ENCODE results near the gene IFIT1B. TPM values are rescaled to one million over a fixed set of nuclear protein-coding genes. Genes with fewer than 3 reads are reported as not detected.

The IFIT1B gene
- total and polyA plus RNA-seq, 10 of the 15 experiments (the other 5 are each of a cell fraction or from before 2014, with no cell fraction given): 0.04 TPM; not detected in 9

GRCh38 chr10:89337484-89337883 lies 40.4 kb upstream of the IFIT1B start (continued):
- TF ChIP-seq FOXK2 (IDR thresholded peaks at IDR 0.05): no peak
- TF ChIP-seq NFIC (IDR thresholded peaks at IDR 0.05; ENCODE audit: low read depth, low read length): peak; percentile 35; the same call in 1 of the 2 replicates
- TF ChIP-seq POLR2AphosphoS5 (IDR thresholded peaks at IDR 0.05; ENCODE audit: low read length): 0 out of 2 replicates have a peak, but pooled peaks have one; percentile 30
- TF ChIP-seq EED (IDR thresholded peaks at IDR 0.05; ENCODE audit: low read depth): peak; percentile 79
- TF ChIP-seq SUPT20H (IDR thresholded peaks at IDR 0.05; ENCODE audit: borderline replicate concordance, control insufficient read depth, low read depth, low read length): no peak
- no peak for TF ChIP-seq MEF2A (IDR thresholded peaks at IDR 0.05; ENCODE audit: insufficient read depth, low read depth, low read length)
- no peak for TF ChIP-seq ZNF622 (IDR thresholded peaks at IDR 0.05)
- TF ChIP-seq E2F8 (IDR thresholded peaks at IDR 0.05; ENCODE audit: low read depth, partially characterized antibody): no peak
- no peak for TF ChIP-seq CHD4 (IDR thresholded peaks at IDR 0.05)
- no peak for TF ChIP-seq ASH2L (IDR thresholded peaks at IDR 0.05; ENCODE audit: borderline replicate concordance, low read depth)
- no peak for TF ChIP-seq ZZZ3 (IDR thresholded peaks at IDR 0.05; ENCODE audit: control insufficient read depth, insufficient read length, low read depth)
- no peak for TF ChIP-seq RFX5 (IDR thresholded peaks at IDR 0.05; ENCODE audit: low read depth, low read length)
- no peak for TF ChIP-seq MTA2 (IDR thresholded peaks at IDR 0.05; ENCODE audit: low read depth)
- no peak for TF ChIP-seq NFYA (IDR thresholded peaks at IDR 0.05; ENCODE audit: borderline replicate concordance, low read depth, low read length)
- no peak for TF ChIP-seq ZBED1 (IDR thresholded peaks at IDR 0.05; ENCODE audit: borderline replicate concordance)
- no peak for TF ChIP-seq TCF12 (IDR thresholded peaks at IDR 0.05; ENCODE audit: low read depth, low read length)
- peak; percentile 54 for TF ChIP-seq JUNB (IDR thresholded peaks at IDR 0.05)
- TF ChIP-seq POLR2AphosphoS2 (IDR thresholded peaks at IDR 0.05; ENCODE audit: low read depth, low read length): no peak
- TF ChIP-seq ATF2 (IDR thresholded peaks at IDR 0.05; ENCODE audit: low read length): peak; percentile 33; the same call in 1 of the 2 replicates
- peak; percentile 40; the same call in 1 of the 2 replicates for TF ChIP-seq CREB1 (IDR thresholded peaks at IDR 0.05; ENCODE audit: low read depth)
